ENCODE results near the gene SLC38A8.

Gene SLC38A8

GRCh38 chr16:83967838-83968305, 74.7 kb downstream of the SLC38A8 start, which contains the start of gene NECAB2:
Gene NECAB2, plus strand, starts transcription at chr16:83968244. Its CDS starts 405 bp downstream, at chr16:83968649.
- DNase-seq: no peak

GRCh38 chr16:83967091-83967490, 75.5 kb downstream of the SLC38A8 start:
- no peak for DNase-seq

- no peak for DNase-seq
Observed at GRCh38 chr16:83966153-83966696, 76.4 kb downstream of the SLC38A8 start.

GRCh38 chr16:83965444-83966152, 77.0 kb downstream of the SLC38A8 start:
- DNase-seq: no peak

GRCh38 chr16:83964684-83965443, 77.7 kb downstream of the SLC38A8 start:
- no peak for DNase-seq

GRCh38 chr16:83963277-83964119, 79.1 kb downstream of the SLC38A8 start:
- no peak for DNase-seq

- DNase-seq: no peak
Observed at GRCh38 chr16:83961591-83961990, 81.0 kb downstream of the SLC38A8 start.

GRCh38 chr16:83960521-83961249, 81.9 kb downstream of the SLC38A8 start:
- no peak for DNase-seq
